IPS DF 4.7 (cell line): Measurements from ENCODE around the gene GALNT13.

Experiments used
- DNase-seq: peaks from one replicate; pipeline ENCODE4 v3.0.0-alpha.2; 2013; ENCODE audit warnings: low spot score; ENCODE audit errors: extremely low read depth

Gene GALNT13

DNA sequence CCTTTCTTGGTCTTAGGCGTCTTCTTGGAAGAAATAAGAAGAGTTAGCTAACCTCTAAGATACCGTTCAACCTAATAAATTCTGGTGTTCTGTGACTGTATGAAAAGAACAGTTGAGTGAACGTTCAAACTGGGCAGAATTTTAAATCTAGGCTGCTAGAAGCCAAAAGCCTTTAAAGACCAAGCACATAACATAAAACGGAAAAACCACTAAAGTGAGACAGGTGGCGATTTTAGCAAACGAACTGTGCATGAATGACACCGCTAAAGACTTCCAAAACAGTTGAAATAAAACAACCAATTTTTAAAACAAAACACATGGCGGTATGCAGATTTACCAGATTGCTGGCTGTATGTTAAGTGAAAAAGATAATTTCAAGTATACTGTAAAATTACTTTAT is 73.1 kb downstream of the GALNT13 start:
- DNase-seq: no peak

DNA sequence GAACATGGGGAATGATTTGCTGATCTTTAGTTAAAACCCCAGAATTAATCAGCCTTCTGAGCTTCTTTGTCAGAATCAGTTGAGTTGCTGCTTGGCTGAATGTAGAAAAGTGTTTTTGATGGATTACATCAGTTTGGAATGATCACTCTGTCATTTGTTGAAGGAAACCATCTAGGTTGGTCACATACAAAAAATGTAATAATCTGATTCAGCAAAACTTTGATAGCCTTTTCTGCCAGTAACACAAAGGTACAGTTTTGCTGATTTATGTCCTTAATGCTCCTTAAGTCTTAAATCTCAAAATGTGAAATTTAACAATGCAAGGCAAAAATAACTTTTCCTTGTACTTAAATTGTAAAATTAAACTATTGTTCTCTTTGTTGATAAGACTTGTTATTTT is 74.3 kb downstream of the GALNT13 start:
- DNase-seq: no peak

DNA sequence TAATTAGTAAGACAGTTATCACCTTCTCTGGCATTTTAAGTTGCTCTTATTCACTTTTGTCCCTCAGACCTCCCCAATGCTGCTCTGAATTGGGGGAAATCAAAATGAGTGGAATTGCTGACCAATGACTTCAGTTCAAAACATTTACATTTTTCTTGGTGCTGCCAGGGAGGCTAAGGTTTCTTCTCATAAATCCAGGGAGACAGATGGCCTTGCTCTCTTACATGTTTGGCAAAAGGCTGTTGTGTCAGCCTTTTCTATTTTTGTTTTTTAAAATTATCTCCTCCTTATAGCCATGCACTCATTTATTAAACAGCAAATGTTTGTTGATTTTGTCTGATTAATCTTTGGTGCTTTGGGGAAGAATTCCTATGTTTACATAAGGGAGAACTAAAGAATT is 82.0 kb downstream of the GALNT13 start:
- DNase-seq: no peak

DNA sequence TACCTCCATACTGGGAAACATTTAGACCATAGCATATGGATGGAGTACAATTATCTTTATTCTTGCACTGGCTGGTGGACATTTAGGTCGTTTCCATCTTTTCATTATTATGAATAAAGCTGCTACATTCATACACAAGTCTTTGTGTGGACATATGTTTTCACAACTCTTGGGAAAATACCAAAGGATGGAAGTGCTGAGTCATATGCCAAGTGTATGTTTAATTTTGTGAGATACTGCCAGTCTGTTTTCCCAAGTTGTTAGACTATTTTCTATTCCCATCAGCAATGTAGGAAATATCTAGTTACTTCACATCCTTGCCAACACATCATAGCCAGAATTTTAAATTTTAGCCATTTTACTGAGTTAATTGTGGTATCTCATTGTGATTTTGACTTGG is 91.5 kb downstream of the GALNT13 start:
- DNase-seq: no peak

DNA sequence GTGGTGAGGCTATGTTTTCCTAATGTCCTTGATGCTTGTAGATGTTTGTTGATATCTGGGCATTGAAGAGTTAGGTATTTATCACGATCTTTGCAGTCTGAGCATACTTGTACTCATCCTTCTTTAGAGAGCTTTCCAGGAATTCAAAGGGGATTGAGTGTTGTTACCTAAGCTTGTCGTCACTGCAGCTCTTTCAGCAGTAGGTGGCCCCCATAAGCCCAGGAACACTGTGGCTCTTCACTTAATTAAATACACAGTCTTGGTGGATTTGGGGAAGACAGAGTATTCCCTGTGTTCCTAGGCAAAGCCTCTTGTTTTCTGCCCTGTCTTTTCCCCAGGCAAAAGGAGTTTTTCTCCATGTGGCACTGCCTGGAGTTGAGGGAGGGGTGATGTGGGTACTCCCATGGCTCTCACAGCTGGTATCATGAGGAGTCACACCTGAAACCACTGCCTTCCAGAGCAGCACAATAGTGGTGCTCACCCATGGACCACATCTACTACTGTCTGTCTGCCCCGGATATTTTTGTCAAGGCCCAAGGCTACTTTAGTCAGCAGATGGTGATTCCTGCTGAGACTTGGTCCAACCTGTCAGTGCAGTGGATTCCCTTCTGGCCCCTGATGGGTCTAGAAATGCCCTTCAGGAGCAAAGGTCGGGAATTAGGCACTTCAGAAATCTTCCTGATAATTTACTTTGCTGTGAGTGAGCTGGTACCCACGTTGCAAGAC is 95.7 kb downstream of the GALNT13 start:
- DNase-seq: no peak

DNA sequence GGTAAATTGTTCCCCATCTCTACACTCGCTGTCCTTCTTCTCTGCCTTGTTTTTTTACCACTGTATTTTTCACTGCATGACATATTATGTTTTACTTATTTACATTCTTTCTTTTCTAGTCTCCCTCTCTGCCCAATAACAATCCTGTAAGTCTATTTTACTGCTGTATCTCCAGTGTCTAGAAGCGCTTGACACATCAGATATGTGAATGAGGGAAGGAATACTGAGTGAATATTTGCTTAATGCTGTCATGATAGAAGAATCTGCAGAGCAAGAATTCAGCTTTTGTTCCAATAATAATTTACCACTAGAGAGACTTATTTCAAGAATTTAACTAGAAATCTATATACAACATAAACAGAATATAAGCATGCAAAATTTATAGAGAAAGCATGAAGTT is 99.5 kb downstream of the GALNT13 start:
- DNase-seq: no peak

DNA sequence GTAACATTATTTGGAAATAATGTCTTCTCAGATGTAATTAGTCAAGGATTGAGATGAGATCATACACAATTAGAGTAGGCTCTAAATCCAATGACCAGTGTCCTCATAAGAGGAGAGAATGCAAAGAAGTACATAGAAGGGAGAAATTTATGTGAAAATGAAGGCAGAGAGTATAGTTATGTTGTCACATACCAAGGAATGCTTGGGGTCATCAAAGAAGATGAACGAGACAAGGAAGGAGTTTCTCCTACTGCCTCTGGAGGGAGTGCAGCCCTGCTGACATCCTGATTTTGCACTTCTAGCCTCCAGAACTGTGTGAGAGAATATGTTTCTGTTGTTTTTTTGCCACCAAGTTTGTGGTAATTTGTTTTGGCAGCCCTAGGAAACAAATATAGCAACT is 100.1 kb downstream of the GALNT13 start:
- no peak for DNase-seq

DNA sequence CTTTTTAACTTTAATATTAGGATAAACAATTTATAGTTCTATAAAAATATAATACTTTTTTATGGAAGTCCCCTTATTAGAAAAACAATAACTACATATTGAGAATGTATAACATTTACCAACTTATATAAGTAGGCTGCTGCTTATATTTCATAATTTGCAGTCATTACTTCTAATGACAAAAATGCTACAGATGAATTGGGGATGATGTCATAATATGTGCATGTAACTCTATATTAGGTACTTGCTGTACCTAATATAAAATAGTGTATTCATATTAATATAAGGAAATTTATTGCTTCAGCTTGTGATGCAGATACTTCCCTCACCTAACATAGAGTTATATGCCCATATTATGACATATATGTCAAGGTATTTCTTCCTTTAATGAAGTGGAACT is 100.7 kb downstream of the GALNT13 start:
- DNase-seq: no peak

DNA sequence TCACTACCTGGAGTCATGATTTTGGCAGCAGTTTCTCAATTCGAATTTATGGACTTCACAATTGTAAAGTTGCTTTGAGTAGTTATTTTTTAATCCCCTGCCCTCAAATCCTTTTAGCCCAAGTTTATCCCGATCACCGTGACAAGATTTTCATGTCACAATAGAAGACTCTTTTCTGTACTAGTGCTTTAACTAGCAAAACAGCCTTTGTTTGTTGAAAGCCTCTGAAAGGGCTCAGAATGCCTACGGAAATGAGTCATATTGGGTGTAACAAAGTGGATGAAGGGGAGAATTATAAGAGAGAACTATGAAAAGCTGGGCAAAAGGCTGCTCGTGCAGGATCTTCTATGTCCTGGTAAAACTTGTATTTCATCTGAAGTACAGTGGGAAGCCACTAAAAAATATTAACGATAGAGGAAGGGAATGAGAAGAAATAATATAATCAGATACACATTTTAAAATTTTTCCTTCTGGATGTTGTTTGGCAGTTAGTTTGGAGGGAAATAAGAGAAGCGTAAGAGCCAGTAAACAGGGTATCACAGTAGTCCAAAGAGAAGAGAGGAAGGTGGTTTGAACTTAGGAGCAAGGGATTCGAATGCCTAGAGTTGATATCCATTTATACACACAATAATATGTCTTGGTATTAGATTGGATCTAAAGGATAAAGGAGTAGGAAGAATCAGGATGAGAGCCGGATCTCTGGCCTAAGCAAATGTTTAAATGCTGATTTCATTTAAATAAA is 114.9 kb downstream of the GALNT13 start:
- no peak for DNase-seq

DNA sequence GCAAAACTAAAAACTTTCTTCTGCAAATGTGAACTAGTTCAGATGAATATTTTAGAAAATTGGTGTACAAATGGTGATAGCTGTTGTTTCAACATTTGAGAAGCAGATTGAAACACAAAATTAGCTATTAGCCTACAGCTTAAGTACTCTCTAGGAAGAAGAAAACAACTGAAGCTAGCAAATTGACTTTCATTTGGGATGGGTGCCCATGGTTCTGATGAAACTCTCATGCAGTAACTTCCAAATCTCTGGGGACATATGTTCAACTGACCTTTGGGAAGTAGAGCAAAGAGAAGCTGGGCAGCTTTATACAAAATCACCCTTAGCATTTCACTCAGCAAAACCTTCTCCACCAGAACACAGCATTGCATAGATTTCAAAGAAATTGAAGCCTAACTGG is 119.0 kb downstream of the GALNT13 start:
- no peak for DNase-seq

DNA sequence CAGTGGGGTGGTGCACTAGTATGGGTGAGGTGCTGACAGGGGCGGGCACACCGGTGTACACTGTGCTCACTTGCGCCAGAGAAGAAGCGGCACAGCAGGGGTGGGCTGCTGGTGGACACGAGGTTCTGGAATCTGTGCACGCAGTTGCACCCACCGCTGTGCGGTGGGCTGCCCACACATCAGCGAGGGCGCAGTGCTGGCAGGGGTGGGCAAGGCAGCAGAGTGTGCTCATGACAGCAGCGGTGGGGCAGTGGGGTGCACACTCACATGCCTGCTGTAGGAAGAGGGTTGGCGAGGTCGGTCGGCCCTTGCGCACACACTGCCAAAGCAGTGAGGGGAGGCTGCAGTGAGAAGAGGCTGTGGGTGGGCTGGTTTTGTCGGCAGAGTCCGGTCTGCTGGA is 141.8 kb downstream of the GALNT13 start:
- no peak for DNase-seq

DNA sequence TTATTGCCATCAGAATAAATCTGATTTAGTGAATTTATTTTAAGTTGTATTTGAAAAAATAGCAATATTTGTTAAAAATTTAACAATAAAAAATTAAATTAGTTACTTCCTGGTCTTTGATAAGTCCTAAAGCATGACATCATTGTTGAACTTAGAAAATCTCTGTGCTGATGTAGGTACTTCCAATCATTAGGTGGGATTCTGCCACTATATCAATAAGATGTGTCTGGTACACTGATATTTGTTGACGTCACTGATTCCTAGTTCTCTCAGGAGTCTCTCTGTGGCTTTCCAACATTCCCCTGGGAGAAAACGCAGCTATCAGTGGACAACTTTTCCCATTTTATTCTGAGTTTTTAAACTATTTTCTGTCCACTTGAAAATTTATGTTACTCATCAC is 143.5 kb downstream of the GALNT13 start:
- DNase-seq: no peak

DNA sequence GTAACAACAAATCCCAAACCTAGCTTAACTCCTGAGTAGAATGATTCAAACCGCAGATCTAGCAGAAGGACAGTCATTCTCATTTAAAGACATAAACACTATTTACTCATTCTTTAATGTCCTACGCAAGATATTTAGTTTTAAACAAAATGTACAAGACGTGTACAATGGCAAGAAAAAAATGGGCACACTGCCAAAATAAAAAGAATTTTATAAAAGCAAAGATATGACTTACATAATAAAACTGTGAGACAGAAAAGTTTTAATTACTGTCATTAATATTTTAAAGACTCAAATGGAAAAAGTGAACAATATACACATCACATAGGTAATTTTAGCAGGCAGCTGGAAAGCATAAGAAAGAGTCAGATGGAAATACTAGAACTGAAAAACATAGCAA is 157.8 kb downstream of the GALNT13 start:
- DNase-seq: no peak

DNA sequence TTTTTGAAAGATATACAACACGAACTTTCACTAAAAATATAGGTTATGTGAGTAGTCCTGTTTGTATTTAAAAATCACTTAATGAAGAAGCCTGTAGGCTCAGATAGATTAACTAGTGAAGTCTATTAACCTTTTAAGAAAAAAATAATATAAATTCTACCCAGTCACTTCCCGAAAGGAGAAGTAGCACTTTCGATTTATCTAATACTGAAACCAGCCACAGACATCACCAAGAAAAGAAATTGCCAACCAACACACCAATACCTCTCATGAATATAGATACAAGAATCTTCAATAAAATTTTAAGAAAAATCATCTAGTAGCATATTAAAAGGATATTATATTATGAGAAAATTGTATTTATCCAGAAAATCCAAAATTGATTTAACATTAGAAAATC is 160.5 kb downstream of the GALNT13 start:
- DNase-seq: no peak

DNA sequence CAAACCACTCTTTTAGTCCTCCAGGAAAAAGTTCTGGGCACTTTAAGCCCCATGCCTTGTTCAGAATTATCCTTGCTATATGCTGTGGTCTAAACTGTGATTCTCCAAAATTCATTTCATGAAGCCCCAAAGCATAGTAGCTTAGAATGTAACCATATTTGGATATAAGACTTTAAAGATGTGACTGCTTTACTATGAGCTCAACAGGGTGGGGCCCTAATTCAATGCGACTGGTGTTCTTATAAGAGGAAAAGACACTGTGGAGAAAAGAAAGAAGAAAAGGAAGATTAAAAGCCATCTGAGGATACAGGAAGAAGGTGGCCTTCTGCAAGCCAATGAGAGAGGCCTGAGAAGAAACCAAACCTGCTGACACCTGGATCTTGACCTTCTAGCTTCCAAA is 174.8 kb downstream of the GALNT13 start:
- no peak for DNase-seq

DNA sequence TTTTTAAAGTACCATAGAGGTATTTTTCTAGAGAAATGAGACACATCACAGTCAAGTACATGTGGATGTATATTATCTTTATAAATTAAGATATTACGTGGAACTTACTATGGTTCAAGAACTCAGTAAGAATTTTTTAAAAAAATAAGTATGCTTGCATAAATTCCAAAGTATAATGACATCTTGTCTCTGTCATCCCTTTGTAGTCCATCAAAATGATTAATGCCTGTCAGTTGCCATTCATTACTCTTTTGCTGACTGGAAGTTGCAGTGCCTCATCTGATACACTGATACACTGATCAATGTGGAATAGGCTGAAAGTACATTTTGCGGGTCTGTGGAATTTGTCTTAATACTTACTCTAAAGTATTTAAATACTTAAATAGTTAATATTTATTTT is 177.2 kb downstream of the GALNT13 start:
- DNase-seq: no peak

DNA sequence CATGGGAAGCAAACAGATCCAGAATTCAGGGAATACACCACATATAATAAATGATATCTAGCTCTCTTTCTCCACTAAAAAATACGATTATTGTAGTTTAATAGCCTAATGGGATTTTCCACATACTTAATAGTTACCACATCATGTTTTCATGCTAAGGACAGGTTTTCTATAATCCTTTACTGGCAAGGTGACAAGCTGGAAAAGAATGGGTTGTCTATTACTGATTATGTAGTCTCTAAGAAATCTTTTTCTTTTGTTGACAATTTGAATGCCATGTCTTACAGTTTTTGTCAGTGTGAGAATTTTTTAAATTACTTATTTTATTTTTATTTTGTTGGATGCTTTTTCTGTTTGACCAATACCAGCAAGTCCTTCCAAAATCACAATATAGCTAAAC is 177.8 kb downstream of the GALNT13 start:
- no peak for DNase-seq

DNA sequence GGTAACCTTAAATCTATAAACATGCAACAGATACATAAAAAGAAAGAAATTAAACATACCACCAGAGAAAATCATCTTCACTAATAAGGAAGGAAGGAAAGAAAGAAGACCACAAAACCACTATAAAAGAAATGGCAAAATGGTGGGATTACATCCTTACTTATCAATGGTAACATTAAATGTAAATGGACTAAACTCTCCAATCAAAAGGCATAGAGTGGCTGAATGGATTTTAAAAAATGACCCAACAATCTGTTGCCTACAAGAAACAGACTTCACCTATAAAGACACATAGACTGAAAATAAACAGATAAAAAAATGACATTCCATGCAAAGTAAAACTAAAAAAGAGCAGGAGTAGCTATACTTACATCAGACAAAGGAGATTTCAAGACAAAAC is 195.4 kb downstream of the GALNT13 start:
- no peak for DNase-seq

DNA sequence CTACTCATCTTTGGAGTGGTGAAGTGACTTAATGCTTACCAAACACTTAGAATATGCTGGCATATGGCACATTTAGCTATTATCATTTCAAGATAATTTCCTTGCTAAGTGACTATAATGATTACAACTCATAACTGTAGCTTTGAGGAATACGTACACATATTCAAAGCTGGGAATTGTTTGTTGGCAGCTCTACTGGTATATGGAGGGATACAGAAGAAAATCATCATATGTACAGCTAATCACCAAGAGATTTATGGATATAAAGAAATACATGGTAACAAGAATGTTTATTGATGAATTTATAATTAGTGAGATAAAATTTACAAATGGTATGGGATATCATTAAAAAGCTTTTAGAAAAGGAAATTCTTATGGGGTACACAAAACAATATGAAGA is 207.2 kb downstream of the GALNT13 start:
- no peak for DNase-seq

DNA sequence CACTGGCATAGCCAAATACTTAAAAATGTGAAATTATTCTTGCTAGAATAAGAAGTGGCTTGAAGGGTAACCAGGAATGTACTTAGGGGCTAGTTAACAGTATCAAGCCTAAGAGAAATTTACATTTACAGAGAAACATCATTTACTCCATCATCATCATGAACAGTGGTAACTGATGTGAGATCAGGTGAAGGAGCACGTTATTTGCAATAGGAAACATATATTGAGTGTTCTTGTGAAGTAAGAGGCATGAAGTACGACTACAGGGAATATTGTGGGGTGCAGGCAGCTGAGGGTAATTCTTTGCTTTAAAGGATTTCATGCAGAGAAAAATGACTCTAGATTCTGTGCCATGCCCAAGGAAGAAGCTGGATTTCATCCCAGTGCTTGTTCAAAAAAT is 220.8 kb downstream of the GALNT13 start:
- DNase-seq: no peak

DNA sequence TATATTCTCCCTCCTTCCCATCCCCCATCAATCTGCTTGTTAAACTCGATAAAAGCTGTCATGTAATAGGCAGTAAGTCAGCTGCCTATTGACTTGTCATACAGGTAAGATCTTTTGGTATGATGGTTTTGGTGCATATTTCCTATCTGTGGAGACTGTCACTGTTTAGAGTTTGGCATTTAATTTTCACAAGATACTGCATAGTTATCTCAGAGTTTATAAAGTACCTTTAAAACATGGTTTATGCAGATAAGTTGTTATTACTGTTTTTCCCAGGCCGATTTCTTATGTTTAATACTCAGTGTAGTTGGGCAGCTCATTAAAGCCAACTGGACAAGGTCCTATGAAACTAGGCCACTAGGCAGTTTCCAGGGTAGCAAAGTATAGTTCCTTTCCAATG is 222.1 kb downstream of the GALNT13 start:
- DNase-seq: no peak

DNA sequence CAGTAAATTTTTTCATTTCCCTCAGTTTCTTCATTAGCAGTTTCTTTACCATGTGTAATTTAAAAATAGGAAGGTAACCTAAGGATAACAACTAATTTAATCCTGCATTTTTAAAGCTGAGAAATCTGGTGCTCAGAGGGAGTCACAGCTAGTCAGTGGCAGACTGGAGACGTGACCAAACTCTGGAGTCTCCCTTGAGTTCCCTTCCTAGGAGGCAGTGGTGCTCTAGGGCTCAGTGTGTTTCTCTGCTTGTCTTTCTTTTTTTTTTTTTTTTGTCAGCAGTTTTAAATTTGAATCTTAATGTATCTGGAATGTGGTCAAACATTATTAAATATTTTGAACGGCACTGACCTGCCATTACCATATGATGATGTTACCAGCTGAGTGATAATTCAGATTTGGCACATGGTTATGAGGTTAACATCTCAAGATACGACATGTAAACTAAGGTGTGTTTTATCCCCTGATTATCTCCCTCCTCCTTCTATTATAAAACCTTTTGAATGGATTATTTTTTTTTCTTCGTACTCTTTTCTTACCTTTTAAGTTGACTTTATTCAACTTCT is 226.2 kb downstream of the GALNT13 start:
- no peak for DNase-seq

DNA sequence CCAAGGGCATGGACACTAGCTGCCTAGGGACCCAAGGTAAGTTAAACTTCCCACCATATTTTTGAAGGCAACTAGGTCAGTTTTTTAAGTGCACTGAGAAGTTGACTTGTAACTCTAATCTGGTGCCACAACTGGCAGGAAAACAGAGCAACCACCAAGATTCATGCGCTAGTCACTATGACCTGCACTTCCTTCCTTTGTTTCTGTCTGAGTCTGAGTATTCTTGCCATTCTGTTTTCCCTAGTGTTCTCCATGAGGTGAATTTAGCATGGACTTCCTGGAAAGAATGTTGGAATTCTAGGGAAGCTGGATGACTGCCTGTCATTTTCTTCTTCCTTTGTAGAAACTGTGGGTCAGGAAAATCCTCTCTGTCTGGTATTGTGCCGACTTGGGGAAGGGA is 249.0 kb downstream of the GALNT13 start:
- no peak for DNase-seq
